ENCODE data around the gene PRKCH. TPM values are rescaled to one million over a fixed set of nuclear protein-coding genes. Genes with fewer than 3 reads are reported as not detected.

The PRKCH gene
- total RNA-seq, 1 donor: 226 TPM

DNA sequence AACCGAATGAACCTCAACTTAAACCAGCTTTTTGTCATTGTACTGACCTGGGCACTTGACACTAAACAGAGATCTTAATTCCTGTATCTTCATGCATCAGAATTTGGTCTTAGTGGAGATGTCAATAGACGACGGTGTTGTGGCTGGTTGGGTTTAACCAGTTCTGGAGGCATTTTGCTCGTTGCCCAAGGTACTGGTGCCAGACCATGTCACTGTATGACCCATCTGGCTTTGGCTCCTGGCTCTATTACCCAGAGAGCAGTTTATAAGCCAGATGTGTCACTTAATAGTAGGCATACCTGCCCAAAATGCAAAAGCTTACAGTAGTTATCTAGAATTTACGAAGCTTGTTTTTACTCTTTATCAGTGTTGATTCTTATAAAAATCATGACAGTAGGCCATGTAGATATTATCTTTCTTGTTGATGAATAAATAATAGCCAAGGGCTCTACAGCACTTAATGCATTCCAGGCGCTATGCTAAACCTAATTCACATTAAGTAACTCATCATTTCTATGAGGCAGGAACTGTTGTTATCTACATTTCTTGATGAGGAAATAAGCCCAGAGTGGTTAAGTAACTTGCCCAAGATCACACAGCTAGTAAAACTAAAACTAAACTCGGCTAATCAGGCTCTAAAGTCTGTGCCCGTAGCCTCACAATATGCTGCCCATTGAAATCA is 194.2 kb downstream of the PRKCH start:
- Histone ChIP-seq H3K4me3 (ENCODE audit: low read length) (no peak overlapping the region), H3K9me3 (ENCODE audit: low read depth, low read length) (no peaks in the 10 kb centered on the region), H3K4me1 (ENCODE audit: insufficient read depth, low read length) (peaks cover 58% of the 10 kb centered on the region), H3K27me3 (ENCODE audit: insufficient read depth, low read length) (no peaks in the 10 kb centered on the region)

DNA sequence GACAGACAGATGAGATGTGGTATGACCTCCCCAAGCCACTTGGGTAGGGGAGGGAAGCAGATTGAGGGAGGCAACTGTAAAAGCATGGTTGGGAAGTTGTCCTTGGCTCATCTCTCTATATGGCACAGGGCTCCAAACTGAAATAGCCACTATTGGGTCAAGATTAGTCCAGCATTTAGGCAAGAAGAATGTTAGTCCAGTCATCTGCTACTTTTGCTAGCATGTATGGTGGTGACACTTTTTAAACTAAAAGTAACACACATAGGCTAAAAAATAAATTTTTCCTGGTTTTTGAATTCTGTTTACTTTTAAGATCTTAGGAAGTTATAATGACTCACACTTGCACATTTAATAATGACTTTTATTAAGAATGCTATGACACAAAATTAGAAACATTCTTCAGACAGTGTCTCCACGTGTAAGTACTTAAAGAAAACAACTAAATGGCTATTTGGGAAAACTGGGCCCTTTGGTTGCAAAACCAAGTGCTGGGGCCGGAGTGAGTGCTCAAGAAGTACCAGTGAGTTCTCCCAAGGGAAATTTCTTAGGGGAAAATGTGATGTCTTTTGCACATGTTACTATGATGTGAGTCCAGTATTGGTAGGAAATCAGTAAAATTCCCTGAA is 194.9 kb downstream of the PRKCH start:
- H3K4me1 ChIP-seq (ENCODE audit: insufficient read depth, low read length): peaks cover 52% of the 10 kb centered on the region
- H3K4me3 ChIP-seq (ENCODE audit: low read length): no peak overlapping the region
- no peaks in the 10 kb centered on the region for H3K27me3 ChIP-seq (ENCODE audit: insufficient read depth, low read length)
- H3K9me3 ChIP-seq (ENCODE audit: low read depth, low read length): no peaks in the 10 kb centered on the region

DNA sequence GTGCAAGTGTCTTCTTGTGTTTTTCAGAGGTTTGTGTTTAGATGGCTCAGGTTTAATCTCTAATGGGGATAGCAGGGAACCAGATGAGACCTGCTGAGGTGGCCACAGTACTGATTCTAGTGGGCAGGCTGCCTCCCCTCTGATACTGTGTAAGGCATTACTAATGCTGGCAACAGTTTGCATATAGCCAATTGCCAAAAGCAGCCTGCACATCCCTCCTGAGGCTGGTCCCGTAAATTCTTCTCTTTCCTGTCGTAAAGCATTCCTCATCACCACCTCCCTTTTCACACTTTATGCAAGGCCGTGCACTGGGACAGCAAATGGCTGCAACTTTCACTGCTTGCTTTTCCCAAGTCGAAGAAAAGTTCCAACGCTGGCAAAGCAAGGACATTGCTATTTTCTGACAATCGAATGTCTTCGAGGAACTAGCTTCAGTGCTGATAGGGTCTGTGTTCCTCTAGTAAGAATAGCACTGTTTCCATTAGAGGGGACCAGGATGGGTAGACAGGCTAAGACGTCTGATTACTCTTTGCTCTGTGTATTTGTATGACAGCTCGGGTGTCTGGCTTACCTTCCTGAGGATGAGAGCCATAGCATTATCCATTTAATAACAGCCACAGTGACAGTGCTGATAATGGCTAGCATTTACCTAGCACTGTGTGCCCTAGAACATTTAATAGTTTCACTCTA is 195.7 kb downstream of the PRKCH start:
- H3K4me1 ChIP-seq (ENCODE audit: insufficient read depth, low read length): peaks cover 45% of the 10 kb centered on the region

DNA sequence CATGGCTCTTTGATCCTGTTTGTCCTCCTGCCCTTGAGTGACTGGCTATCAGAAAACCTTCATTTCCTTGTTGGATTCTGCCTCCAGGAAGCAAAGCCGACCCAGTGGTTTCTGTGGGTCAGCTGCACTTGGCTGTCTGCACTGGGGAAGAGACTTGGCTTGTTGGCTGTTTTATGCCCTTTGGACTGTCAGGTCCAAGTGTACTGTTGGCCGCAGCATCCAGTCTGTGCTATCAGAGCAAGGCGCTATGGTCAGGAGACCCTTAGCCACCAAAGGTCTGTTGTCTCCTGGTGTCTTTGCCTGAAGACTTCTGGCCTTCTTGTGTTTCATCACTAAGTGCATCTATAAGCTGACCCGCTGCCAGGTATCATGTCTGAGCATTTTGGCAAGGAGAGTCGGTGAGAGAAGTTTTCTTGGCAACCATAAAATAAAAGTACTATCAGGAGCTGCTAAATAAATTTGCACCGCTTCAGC is 196.6 kb downstream of the PRKCH start:
- Histone ChIP-seq H3K4me3 (ENCODE audit: low read length) (no peak overlapping the region), H3K27me3 (ENCODE audit: insufficient read depth, low read length) (no peaks in the 10 kb centered on the region), H3K9me3 (ENCODE audit: low read depth, low read length) (no peaks in the 10 kb centered on the region), H3K4me1 (ENCODE audit: insufficient read depth, low read length) (peaks cover 40% of the 10 kb centered on the region)

More for the DNA sequence above, 195.7 kb downstream of the PRKCH start:
- Histone ChIP-seq H3K9me3 (ENCODE audit: low read depth, low read length) (no peaks in the 10 kb centered on the region), H3K4me3 (ENCODE audit: low read length) (no peak overlapping the region), H3K27me3 (ENCODE audit: insufficient read depth, low read length) (no peaks in the 10 kb centered on the region)

DNA sequence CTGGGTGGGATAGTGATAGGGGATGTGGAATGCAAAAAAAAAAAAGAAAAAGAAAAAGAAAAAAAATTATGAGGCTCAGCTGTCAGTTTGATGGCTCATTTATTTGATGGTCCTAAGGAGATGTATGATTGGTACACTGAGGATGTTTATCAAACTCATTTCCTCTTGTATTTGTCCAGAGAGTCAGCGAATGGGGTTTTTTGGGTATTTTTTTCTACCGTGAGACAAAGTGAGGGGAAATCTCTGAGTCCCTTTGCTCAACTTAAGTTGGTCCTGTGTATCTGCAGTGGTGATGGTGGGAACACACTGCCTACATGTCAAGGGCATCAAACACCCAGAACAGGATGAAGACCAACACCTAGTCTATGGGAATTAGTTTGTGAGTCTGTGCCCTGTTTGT is 197.0 kb downstream of the PRKCH start:
- H3K27me3 ChIP-seq (ENCODE audit: insufficient read depth, low read length): no peaks in the 10 kb centered on the region
- peaks cover 36% of the 10 kb centered on the region for H3K4me1 ChIP-seq (ENCODE audit: insufficient read depth, low read length)
- no peaks in the 10 kb centered on the region for H3K9me3 ChIP-seq (ENCODE audit: low read depth, low read length)
- no peak overlapping the region for H3K4me3 ChIP-seq (ENCODE audit: low read length)

DNA sequence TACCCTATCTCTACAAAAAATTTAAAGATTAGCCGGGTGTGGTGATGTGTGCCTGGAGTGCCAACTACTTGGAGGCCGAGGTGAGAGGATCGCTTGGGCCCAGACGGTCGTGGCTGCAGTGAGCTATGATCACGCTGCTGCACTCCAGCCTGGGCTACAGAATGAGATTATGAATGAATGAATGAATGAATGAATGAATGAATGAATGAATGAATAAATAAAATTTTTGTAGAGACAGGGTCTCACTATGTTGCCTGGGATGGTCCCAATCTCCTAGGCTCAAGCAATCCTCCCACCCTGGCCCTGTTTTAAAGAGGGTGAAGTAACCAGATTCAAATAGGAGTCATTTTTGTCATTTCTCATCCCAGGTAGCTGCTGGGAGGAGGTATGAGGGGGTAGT is 197.7 kb downstream of the PRKCH start:
- no peaks in the 10 kb centered on the region for H3K9me3 ChIP-seq (ENCODE audit: low read depth, low read length)
- H3K27me3 ChIP-seq (ENCODE audit: insufficient read depth, low read length): no peaks in the 10 kb centered on the region
- peaks cover 32% of the 10 kb centered on the region for H3K4me1 ChIP-seq (ENCODE audit: insufficient read depth, low read length)
- no peak overlapping the region for H3K4me3 ChIP-seq (ENCODE audit: low read length)

DNA sequence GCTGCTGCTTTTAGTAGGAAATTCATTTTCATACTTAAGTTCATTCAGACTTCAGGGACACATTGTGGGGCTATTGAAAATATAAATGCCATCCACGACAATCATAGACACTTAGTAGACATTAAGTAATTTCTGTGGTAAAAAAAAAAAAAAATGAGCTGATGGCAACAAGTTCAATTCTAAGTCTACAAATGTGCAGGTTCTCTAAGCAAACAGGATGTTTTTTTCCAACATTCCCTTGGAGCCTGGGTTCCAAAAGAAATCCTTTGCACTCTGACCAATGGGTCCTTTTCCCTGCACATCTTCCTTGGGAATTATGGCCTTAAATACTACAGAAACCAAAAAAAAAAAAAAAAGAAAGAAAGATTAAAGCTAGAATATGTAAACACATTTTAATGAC is 198.4 kb downstream of the PRKCH start:
- Histone ChIP-seq H3K4me1 (ENCODE audit: insufficient read depth, low read length) (peaks cover 34% of the 10 kb centered on the region), H3K9me3 (ENCODE audit: low read depth, low read length) (no peaks in the 10 kb centered on the region), H3K27me3 (ENCODE audit: insufficient read depth, low read length) (no peaks in the 10 kb centered on the region)

DNA sequence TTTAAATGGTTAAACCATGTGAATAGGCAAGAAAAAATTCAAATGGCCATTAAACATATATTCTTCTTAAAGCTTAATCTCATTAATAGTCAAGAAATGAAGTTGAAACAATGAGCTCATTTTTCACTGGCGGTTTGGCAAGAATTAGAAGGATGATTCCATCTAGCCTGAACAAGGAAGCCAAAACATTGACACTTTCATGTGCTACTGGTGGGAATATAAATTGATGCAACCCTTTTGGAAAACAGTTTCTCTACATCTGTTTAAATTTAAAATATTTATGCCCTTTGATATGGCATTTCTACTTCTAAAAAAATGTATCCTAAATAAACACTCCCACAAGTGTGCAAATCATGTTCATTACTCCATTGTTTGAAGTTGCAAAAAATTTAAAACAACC is 199.2 kb downstream of the PRKCH start:
- Histone ChIP-seq H3K4me3 (ENCODE audit: low read length) (no peak overlapping the region), H3K4me1 (ENCODE audit: insufficient read depth, low read length) (peaks cover 37% of the 10 kb centered on the region), H3K9me3 (ENCODE audit: low read depth, low read length) (no peaks in the 10 kb centered on the region), H3K27me3 (ENCODE audit: insufficient read depth, low read length) (no peaks in the 10 kb centered on the region)

More for the DNA sequence above, 198.4 kb downstream of the PRKCH start:
- no peak overlapping the region for H3K4me3 ChIP-seq (ENCODE audit: low read length)

DNA sequence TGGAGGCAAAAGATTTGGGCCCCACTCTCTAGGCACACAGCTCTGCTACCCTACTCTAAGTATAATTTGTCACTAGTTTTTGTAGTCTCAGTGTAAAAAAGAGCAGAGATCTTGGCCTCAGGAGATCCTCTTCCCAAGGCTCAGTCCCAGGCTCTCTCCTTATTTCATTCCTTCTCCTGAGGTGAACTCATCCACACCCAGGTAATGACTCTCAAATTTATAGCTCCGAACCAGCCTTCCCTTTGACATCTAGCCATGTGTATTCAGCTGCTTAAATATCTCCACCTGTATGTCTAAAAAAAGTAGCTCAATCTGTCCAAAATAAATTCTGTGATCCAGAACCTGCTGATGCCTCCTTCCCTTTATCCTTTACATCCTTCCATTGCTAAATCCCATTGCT is 200.4 kb downstream of the PRKCH start:
- Histone ChIP-seq H3K27me3 (ENCODE audit: insufficient read depth, low read length) (no peaks in the 10 kb centered on the region), H3K4me3 (ENCODE audit: low read length) (no peak overlapping the region), H3K9me3 (ENCODE audit: low read depth, low read length) (no peaks in the 10 kb centered on the region), H3K4me1 (ENCODE audit: insufficient read depth, low read length) (peaks cover 49% of the 10 kb centered on the region)

DNA sequence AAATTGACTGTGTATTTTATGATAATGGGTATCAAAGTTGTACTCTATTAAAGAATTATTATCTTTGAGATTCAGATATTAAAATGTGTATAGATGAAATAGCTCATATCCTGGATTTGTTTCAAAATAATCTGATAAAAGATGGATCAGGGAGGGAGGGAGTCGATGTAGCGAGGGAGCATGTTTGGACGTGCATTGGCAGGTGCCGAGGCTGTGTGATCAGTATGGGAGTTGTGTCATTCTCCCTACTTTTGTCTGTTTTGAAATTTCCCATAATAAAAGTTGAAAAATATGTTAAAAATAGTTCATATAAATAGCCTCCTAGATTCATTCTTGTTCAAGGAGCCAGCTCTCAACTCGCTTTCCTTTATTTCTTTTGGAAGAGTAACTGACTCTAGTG is 202.4 kb downstream of the PRKCH start:
- Histone ChIP-seq H3K4me3 (ENCODE audit: low read length) (no peak overlapping the region), H3K4me1 (ENCODE audit: insufficient read depth, low read length) (peaks cover 44% of the 10 kb centered on the region), H3K9me3 (ENCODE audit: low read depth, low read length) (no peaks in the 10 kb centered on the region), H3K27me3 (ENCODE audit: insufficient read depth, low read length) (no peaks in the 10 kb centered on the region)

DNA sequence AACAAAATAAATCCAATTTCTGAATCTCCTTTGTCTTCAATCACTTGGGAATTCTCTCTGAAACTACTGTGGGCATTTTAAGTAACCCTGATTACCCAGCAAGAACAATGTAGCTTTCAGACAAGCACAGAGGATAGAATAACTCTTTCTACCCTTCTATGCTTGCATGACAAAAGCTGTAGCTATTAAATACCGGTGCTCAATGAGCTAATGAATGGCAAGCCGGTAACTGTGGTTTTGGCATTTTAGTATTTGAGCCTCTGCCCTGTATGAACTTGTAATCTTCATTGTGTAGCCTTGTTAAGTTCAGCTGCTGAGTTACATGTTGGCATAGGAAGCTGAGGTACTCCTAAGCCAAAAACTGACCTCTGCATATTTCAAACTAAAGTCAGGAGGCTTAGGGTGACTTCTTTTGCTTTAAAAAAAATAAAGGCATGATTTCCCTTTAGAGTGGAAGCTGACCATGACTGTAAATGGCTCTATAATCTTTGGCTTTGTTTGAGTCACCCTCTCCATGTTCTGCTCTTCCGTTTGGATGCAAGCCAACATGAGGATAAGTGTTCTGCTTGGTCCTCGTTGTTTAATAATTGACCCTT is 202.9 kb downstream of the PRKCH start:
- peaks cover 44% of the 10 kb centered on the region for H3K4me1 ChIP-seq (ENCODE audit: insufficient read depth, low read length)
- H3K9me3 ChIP-seq (ENCODE audit: low read depth, low read length): no peaks in the 10 kb centered on the region
- H3K27me3 ChIP-seq (ENCODE audit: insufficient read depth, low read length): no peaks in the 10 kb centered on the region
- no peak overlapping the region for H3K4me3 ChIP-seq (ENCODE audit: low read length)

DNA sequence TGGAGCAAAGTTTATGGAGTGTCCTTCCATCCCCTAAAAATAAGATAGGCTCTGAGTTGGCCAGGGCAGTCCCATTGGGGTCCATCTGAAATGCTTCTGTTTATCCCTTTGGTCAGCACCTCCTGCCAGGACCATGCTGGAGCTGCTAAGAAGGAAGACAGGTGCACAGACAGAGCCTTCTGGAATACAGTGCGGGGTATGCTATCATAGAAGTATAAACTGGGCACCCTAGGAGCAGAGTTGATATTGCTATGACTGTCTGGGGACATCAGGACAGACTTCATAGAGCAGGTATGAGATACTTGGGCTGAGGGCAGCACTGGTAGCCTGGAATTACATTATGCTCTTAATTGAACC is 203.5 kb downstream of the PRKCH start:
- Histone ChIP-seq H3K4me3 (ENCODE audit: low read length) (no peak overlapping the region), H3K27me3 (ENCODE audit: insufficient read depth, low read length) (no peaks in the 10 kb centered on the region), H3K4me1 (ENCODE audit: insufficient read depth, low read length) (peaks cover 44% of the 10 kb centered on the region), H3K9me3 (ENCODE audit: low read depth, low read length) (no peaks in the 10 kb centered on the region)

DNA sequence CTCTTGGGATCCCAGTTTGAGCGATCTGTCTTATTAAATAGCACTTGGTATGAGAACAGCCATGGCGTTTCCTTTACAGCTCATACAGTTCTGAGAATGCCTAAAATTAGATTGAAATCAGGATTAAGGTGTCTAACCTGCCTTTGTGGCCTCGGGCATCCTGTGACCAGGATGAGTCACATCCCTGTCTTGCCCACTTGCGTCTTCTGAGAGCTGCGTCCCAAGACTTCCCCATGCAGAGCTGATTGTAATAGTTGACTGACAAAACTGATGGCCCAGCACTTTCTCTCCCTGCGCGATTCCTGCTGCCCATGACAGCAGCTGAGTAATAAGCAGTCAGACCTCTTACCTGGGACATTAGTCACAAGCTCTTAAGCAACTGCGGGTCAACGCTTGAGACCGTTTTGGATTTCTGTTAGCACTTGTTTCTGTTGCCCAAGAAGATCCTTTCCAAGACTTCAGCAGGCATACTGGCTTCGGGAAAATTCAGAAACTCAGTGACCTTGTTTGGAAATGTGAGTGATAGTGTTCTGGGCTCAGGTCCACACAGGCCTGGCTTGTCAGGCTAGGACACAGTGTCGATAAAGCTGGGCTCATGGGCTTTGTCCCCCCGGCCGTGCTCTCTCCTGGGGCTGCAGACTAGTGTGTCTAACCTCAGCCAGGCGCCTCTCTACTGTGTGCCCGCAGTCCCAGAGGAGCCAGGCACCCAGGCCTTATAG is 204.1 kb downstream of the PRKCH start:
- Histone ChIP-seq H3K27me3 (ENCODE audit: insufficient read depth, low read length) (no peaks in the 10 kb centered on the region), H3K9me3 (ENCODE audit: low read depth, low read length) (no peaks in the 10 kb centered on the region), H3K4me1 (ENCODE audit: insufficient read depth, low read length) (peaks cover 44% of the 10 kb centered on the region), H3K4me3 (ENCODE audit: low read length) (no peak overlapping the region)

DNA sequence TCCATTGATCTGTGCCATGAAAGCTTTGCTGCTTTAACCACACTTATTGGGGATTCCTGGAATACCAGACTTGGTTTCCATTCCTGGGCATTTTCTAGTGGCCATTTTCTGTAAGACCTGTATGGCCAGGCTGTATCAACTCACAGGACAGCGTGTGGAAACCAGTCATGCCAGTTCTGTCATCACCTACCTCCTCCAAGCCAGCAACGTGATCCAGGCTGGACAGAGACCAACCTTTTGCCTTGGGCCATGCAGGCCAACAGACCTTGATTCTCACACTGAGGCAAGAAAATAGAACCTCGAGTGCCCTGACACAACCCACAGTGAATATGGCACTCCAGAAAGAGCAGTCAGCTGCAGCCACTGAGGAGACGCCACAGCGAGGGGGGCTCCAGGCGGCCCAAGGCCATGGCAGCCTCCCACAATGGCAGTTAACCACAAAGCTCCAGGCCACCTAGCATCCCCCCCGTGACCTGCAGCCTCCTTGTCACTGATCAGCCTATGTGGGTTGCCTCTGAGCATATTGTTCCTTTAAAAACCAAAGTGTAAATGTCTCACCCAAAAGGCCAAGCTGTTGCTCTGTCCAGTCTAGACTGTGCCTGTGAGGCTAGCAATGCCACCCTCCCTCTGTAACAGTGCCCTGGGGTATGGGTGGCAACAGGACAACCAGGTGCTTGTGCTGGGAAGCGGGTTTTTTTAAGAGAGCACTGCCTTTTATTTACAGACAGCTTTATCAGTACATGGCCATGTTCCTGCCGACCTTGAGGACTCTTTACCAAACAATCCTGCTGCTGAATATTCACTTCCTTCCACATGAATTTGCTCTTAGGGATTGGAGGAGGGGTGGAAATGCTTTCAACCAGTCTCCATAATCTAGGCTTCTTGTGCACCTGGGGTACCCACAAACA is 205.3 kb downstream of the PRKCH start:
- Histone ChIP-seq H3K4me3 (ENCODE audit: low read length) (no peak overlapping the region), H3K4me1 (ENCODE audit: insufficient read depth, low read length) (peaks cover 44% of the 10 kb centered on the region), H3K9me3 (ENCODE audit: low read depth, low read length) (no peaks in the 10 kb centered on the region), H3K27me3 (ENCODE audit: insufficient read depth, low read length) (no peaks in the 10 kb centered on the region)

Measured in mononuclear cell (primary cell).